HG03575 (cell line): ENCODE data around the gene ALKBH7.

Source experiments
- ATAC-seq: cut with Tn5 transposase; IDR thresholded peaks from one replicate; pipeline ENCODE4 v1.9.1; 2021; ENCODE audit not compliant: unreplicated experiment, insufficient number of reproducible peaks, low FRiP score; ENCODE audit errors: extremely low read depth

The ALKBH7 gene

DNA sequence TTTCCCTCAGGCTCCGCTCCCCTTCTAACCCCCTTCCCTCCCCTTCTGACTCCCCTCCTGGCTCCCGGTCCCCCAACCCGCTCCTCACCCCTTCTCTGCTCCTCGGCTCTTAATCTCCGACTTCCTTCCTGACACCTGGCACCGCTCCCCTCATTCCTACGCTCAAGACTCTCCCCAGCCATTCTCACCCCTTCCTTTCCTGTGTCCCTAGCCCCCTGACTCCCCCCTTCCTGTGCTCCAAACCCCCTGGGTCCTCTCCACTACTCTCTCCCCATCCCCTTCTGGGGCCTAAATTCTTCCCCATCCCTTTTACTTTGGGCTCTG is 10.6 kb upstream of the ALKBH7 start:
- ATAC-seq = no peak

DNA sequence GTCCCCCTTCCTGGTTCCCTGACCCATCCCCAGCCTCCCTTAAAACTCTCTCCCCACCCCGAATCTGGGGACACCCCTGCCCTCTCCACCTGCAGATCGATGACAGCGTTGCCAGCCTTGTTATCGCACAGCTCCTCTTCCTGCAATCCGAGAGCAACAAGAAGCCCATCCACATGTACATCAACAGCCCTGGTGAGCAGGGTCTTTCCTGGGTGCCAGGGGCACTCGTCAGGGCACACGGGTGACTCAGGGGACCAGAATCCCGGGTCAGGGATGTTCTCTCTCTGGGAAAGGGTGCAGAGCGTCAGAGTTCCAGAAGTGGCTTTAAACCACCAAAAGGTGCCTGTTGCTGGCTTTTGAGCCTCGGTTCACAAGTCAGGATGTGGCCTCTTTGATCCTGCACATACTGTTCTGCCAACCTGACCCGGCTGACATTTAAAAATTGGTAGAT is 10.2 kb upstream of the ALKBH7 start:
- no peak for ATAC-seq

DNA sequence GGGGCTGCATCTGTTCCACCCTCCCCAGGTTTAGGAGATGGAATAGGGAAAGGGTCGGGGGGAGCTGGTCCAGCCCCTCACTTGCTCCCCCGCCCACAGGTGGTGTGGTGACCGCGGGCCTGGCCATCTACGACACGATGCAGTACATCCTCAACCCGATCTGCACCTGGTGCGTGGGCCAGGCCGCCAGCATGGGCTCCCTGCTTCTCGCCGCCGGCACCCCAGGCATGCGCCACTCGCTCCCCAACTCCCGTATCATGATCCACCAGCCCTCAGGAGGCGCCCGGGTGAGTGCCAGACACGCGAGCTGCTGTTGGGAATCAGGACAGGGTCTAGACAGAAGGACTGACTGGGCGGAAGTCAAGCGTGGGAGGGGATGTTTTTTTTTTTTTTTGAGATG is 8.2 kb upstream of the ALKBH7 start:
- no peak for ATAC-seq

DNA sequence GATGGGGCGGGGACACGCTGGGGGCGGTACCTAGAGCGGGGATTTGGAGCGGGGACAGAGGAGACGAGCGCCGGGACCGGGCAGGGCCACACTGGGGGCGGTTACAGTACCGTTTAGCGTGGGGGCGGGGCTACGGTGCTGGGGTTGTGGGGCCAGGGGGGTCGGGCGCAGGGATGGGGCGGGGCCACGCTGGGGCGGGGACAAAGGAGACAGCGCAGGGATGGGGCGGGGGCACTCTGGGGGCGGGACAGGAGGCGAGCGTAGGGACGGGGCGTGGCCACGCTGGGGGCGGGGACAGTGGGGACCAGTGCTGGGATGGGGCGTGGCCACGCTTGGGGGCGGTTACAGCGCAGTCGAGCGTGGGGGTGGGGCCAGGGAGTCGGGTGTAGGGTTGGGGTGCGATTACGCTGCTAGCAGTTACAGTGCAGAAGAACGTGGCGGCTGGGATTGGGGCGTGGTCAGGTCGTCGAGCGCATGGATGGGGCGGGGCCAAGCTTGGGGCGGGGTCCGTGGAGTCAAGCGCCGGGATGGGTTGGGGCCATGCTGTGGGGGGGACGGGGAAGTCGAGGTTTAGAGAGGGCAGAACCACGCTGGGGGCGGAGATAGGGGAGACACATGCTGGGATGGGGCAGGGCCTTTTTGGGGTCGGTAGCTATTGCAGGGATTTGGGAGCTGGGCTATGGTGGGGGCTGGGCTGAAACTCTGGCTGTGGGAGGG is 660 bp downstream of the ALKBH7 start:
- ATAC-seq = no peak

DNA sequence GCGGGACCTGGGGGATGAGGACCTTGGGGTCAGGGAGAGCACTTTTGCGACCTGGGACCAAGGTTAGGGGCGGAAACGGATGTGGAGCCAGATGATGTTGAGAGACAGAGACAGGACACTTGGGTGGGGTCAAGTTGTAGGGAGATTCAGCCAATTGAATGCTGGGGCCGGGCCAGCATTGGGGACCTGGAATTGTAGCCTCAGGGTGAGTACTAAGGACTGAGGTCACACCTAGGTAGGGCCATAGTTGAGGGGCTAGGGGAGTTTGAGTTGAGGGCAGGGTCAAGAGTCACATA is 1.2 kb downstream of the ALKBH7 start:
- no peak for ATAC-seq

DNA sequence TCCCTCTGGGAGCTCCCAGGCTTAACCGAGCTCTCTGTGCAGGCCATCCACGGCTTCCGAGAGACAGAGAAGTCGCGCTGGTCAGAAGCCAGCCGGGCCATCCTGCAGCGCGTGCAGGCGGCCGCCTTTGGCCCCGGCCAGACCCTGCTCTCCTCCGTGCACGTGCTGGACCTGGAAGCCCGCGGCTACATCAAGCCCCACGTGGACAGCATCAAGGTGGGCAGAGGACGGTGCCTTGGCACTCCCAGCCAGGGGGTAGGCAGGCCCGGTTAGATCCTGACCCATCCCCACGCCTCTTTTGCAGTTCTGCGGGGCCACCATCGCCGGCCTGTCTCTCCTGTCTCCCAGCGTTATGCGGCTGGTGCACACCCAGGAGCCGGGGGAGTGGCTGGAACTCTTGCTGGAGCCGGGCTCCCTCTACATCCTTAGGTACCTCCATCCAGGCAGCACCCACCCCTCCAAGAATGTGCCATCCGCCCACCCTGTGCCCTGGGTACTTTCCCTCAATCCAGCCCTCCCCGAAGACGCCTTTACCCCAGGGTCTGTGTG is 1.6 kb downstream of the ALKBH7 start:
- no peak for ATAC-seq

DNA sequence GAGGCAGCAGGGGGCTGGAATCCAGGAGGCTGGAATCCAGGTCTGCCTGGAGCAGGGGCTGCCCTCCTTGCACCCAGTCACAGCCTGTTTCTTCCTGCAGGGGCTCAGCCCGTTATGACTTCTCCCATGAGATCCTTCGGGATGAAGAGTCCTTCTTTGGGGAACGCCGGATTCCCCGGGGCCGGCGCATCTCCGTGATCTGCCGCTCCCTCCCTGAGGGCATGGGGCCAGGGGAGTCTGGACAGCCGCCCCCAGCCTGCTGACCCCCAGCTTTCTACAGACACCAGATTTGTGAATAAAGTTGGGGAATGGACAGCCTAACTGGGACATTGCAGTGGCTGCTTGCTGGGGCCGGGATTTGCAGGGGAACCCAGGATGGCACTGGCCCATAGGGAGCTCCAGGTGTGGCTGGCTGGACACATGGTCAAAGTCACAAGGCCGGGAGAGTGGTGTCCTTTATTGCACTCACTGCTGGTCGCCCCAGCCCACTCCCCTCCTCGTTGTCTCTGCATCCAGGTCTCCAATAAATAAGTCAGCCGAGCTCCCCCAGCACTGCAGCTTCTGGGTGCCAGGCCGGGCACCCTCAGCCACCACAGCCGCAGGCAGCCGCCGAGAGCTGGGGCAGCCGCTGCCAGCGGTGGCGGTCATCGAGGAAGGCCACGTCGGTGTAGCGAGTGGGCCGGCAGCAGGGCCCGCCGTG is 2.3 kb downstream of the ALKBH7 start:
- ATAC-seq = no peak

DNA sequence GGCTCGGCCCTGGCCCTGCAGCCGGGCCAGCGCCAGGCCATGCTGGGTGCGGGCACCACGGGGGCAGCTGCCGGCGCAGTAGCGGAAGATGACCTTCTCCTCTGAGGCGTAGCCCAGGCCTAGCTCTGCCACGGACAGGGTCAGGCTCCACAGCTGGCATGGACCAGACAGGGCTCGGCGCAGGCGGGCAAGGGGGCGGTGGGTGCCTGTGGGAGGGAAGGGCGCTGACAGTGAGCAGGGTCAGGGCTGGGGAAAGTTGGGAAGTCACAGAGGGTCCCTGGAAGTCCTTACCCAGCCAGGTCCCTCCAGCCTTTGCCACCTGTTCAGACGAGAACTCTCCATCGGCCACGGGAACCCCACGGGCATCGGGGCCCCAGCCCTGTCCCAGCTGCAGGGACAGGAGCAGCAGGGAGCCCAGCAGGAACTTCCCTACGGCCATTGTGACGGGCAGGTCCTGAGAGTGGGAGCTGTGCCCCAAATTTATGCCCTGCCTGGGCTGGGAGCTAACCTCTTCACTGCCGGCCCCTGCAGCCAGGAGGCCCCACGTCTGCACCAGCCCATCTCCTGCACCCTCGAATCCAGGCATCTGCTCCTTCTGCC is 2.9 kb downstream of the ALKBH7 start, which contains the start of gene PSPN:
Gene PSPN (minus strand): TSS at position 523 of the 600 bp plus-strand sequence. CDS start 84 bp downstream, at position 439.
- ATAC-seq = no peak

DNA sequence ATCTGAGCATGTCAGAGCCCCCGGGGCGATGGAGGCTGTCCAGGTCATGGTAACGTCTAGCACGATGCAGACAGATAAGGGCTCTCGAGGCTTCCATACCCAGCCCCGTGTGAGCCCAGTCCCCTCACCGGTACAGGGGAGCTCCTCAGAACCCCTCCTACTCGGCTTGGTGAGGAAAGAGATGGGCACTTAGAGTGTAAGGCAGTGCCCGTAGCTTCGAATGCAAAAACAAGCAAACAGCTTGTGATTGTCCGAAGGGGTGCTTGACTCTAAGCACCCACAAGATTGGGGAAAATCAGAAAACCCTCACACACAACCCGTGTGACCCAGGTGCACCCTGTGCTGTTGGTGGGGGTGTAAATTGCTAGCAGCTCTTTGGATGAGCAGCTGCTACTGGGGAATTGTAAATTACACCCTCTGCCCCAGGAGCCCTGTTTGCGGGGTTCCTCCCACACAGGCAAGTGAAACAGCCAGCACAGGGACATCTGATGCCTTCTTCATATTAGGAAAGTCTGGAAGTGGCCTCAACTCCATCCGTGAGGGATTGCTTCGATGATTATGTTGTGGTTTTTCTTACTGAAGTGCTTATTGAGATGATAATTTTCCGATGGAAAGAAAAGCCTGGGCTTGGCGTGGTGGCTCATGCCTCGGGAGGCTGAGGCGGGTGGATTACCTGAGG is 4.1 kb downstream of the ALKBH7 start:
- no peak for ATAC-seq

DNA sequence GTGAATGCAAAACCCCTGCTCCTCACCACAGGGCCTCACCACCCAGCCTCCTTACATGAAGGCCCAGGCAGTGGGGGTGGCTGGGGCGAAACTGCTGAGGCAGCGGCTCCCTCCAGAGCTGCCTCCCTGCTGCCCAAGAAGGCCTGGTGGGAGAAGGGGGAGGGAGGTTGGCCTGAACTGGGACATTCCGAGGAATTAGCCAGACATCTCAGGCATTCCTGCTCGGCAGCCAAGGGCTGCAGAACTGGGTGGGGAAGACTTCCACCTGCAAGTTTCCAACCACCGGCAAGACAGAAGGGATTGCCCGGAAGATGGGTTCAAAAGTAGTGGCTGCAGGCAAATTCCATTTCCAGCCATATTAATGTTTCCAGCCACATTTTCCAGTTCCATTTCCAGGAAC is 5.4 kb downstream of the ALKBH7 start:
- ATAC-seq = no peak

DNA sequence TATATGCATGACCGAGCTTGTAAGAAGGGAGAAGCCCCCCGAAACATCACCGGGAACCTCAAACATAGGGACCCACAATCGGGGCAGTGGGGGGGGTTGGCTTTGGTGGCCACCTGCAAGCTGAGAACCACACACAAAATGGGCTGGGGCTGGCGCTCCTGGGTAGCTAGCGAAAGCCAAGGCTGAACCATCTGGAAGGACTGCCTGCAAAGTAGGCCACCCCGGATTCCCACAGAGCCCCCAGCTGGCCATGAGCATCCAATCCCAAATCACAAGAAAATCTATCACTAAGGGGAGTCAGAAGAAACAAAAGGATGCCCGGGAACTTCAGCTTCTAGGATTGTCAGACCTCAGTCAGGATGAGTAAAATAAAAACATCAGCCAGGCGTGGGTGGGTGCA is 5.9 kb downstream of the ALKBH7 start:
- ATAC-seq = no peak

DNA sequence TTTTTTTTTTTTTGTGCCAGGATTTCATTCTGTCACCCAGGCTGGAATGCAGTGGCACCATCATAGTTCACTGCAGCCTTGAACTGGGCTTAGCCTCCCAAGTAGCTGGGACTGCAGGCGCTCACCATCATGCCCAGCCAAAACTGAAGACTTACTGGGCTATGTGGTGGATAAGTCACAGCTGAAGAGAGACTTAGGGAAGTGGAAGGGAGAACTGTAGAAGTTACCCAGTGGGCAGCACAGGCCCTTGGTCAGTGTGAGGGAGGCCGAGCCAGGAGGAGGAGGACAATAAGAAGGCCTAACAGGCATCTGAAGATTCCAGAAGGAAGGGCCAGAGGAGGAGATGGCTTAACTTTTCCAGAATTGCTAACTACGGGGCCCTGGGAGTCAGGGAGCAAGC is 7.2 kb downstream of the ALKBH7 start:
- ATAC-seq = no peak

DNA sequence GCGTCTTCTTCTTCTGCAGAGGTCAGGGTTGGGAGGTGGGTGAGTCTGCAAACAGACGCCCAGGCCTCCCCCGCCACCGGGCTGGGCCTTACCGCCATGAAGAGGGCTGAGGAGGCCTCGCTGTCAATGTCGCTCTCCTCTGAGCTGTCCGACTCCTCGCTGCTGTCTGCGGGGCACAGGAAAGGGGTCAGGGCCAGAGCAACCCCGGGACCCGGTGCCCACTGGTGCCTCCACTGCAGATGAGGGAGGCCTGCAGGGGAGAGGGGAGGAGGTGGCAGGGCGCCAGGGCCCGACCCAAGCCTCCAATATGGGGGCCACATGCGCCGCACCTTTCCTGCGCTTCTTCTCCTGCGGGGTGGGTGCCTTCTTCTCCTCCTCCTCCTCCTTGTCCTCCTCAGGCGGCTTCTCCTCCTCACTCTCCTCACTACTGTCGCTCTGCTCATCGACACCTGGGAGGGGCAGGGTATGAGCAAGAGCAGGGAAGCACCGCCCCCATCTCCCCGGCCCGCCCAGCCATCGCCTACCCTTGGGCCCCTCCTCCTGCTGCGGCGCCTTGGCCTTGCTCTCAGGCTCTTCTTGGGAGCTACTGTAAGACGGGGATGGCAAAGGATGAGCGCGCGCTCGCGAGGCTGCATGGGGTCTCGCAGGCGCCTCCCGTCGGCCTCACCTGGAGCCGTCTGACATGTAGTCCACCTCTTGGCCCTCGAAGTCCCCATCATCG is 8.6 kb downstream of the ALKBH7 start:
- ATAC-seq = no peak

DNA sequence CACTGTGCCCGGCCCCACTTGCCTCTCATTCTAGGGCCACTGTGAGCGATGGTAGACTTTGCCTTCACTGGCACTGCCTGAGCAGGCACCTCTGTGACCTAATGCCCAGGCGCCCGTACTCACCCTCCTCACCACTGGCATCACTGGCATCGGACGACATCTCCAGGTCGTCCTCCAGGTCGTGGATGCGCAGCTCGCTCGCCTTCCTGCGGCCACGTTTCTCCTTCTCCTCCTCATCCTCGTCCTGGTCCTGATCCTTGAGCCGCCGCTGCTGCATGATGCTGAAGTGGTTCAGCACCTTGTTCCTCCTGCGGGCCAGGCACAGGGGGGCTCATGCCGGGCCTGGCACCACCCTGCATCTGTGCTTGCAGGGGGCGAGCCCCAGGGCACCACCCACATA is 10.6 kb downstream of the ALKBH7 start:
- ATAC-seq = no peak

DNA sequence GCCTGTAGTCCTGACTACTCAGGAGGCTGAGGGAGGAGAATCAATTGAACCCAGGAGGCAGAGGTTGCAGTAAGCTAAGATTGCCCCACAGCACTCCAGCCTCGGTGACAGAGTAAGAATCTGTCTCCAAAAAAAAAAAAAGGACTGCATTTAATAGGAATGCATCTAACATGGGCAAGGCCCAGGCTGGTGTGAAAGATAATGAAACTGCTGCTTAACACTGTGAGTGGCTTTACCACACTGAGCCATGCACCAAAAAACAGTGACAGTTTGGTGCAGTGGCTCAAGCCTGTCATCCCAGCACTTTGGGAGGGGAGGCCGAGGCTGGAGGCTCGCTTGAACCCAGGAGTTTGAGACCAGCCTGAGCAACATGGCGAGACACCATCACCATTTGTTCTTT is 11.8 kb downstream of the ALKBH7 start:
- no peak for ATAC-seq

DNA sequence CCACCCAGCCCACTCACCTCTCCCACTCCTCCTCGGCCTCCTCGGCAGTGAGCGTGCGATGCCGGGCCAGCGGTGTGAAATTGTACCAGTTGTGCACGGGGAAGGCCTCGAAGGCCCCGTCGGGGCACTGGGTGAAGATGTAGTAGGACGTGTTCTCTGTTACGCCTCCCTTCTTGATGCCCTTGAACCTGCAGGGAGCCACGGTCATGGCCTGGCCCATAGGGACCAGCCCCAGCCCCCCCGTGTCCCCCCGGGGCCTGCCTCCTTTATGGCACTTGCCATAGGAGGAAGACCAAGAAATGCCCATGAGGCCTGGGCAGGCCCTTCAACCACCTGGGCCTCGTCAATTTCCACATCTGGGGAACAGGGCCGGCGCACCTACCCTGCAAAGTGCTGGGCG is 14.8 kb downstream of the ALKBH7 start:
- no peak for ATAC-seq

DNA sequence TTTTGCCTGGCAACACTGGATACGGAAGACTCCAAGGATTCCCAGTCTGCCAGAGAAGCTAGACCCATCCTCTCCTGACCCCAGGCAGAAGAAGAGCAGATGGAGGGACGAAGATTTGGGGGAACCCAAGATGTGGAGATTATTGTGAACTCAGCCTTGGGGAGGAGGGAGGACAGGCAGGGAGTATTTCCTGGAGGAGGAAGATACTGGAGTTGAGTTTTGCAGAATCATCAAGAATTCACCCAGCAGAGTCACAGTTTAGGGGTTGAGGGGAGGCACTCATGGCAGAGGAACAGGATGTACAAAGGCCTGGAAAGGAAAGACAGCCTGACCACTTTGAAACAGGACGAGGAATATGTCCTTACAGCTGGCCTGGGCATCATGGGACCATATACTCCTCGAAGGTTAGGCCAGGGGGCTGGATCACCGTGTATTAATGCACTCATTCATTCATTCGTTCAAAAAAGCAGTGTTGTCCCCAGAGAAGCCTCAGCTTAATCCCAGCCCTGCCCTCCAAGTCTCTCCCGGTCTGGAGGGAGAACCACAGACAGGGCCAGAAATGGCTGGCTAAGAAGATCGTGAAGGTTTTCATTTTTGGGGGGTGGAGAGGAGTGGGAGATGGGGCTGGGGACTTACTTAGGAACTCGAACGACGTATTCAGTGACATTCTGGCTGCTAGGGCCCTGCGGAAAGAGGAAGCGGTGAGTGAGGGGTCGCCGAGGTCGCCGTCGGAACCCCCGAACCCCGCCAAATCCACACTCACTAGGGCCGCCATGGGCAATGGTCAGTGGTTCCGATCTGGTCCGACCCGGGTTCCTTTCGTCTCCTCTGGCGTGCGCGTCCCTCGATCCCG is 19.9 kb downstream of the ALKBH7 start:
- no peak for ATAC-seq
